ENCODE measurements around the gene TTC23.

The TTC23 gene

GRCh38 chr15:99132122-99132521 lies 117.3 kb downstream of the TTC23 start:
- TF ChIP-seq POLR2AphosphoS5 (IDR thresholded peaks at IDR 0.05; ENCODE audit: borderline replicate concordance, low read depth, low read length) (no peak), EZH2 (IDR thresholded peaks at IDR 0.05) (no peak), FOXP2 (optimal IDR thresholded peaks at IDR 0.05; ENCODE audit: control extremely low read depth, extremely low read length, insufficient read depth) (no peak)
- no peak for DNase-seq (ENCODE audit: low read depth, low spot score)
- Histone ChIP-seq H3K27ac (no peak overlapping the region), H3K36me3 (ENCODE audit: insufficient read depth, low read length) (no peaks in the 10 kb centered on the region), H3K4me3 (no peak overlapping the region), H3K9me3 (ENCODE audit: low read depth, low read length) (no peaks in the 10 kb centered on the region), H3K9ac (ENCODE audit: insufficient read length) (no peak overlapping the region)

GRCh38 chr15:99131441-99132023 lies 117.8 kb downstream of the TTC23 start:
- Histone ChIP-seq H3K36me3 (ENCODE audit: insufficient read depth, low read length) (no peaks in the 10 kb centered on the region), H3K27ac (no peak overlapping the region), H3K9ac (ENCODE audit: insufficient read length) (no peak overlapping the region), H3K9me3 (ENCODE audit: low read depth, low read length) (no peaks in the 10 kb centered on the region), H3K4me3 (no peak overlapping the region)
- TF ChIP-seq POLR2AphosphoS5 (IDR thresholded peaks at IDR 0.05; ENCODE audit: borderline replicate concordance, low read depth, low read length), result no peak
- no peak for TF ChIP-seq FOXP2 (optimal IDR thresholded peaks at IDR 0.05; ENCODE audit: control extremely low read depth, extremely low read length, insufficient read depth)
- no peak for TF ChIP-seq EZH2 (IDR thresholded peaks at IDR 0.05)
- DNase-seq (ENCODE audit: low read depth, low spot score), result no peak

DNA sequence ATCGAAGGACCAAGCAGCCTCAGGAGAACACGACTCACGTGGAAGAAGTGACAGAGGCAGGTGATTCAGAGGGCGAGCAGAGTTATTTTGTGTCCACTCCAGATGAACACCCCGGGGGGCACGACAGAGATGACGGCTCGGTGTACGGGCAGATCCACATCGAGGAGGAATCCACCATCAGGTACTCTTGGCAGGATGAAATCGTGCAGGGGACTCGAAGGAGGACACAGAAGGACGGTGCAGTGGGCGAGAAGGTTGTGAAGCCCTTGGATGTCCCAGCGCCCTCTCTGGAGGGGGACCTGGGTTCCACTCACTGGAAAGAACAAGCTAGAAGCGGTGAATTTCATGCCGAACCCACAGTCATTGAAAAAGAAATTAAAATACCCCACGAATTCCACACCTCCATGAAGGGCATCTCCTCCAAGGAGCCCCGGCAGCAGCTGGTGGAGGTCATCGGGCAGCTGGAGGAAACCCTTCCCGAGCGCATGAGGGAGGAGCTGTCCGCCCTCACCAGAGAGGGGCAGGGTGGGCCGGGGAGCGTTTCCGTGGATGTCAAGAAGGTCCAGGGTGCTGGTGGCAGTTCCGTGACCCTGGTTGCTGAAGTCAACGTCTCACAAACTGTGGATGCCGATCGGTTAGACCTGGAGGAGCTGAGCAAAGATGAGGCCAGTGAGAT lies 118.5 kb downstream of the TTC23 start:
- TF ChIP-seq EZH2 (IDR thresholded peaks at IDR 0.05) (no peak), FOXP2 (optimal IDR thresholded peaks at IDR 0.05; ENCODE audit: control extremely low read depth, extremely low read length, insufficient read depth) (no peak), POLR2AphosphoS5 (IDR thresholded peaks at IDR 0.05; ENCODE audit: borderline replicate concordance, low read depth, low read length) (no peak)
- no peaks in the 10 kb centered on the region for H3K36me3 ChIP-seq (ENCODE audit: insufficient read depth, low read length)
- DNase-seq (ENCODE audit: low read depth, low spot score), result no peak
- no peak overlapping the region for H3K27ac ChIP-seq
- no peak overlapping the region for H3K9ac ChIP-seq (ENCODE audit: insufficient read length)
- no peak overlapping the region for H3K4me3 ChIP-seq
- no peaks in the 10 kb centered on the region for H3K9me3 ChIP-seq (ENCODE audit: low read depth, low read length)

- no peak overlapping the region for H3K9ac ChIP-seq (ENCODE audit: insufficient read length)
- TF ChIP-seq FOXP2 (optimal IDR thresholded peaks at IDR 0.05; ENCODE audit: control extremely low read depth, extremely low read length, insufficient read depth) (no peak), POLR2AphosphoS5 (IDR thresholded peaks at IDR 0.05; ENCODE audit: borderline replicate concordance, low read depth, low read length) (no peak), EZH2 (IDR thresholded peaks at IDR 0.05) (no peak)
- no peak overlapping the region for H3K27ac ChIP-seq
- H3K9me3 ChIP-seq (ENCODE audit: low read depth, low read length), result no peaks in the 10 kb centered on the region
- H3K4me3 ChIP-seq, result no peak overlapping the region
- no peak for DNase-seq (ENCODE audit: low read depth, low spot score)
- H3K36me3 ChIP-seq (ENCODE audit: insufficient read depth, low read length), result no peaks in the 10 kb centered on the region
Observed at GRCh38 chr15:99130314-99130713, 119.1 kb downstream of the TTC23 start.

DNA sequence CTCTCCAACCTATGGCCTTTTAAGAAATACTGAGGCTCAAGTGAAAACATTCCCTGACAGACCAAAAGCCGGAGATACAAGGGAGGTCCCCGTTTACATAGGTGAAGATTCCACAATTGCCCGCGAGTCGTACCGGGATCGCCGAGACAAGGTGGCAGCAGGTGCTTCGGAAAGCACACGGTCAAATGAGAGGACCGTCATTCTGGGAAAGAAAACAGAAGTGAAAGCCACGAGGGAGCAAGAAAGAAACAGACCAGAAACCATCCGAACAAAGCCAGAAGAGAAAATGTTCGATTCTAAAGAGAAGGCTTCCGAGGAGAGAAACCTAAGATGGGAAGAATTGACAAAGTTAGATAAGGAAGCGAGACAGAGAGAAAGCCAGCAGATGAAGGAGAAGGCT lies 119.7 kb downstream of the TTC23 start:
- TF ChIP-seq EZH2 (IDR thresholded peaks at IDR 0.05) (no peak), FOXP2 (optimal IDR thresholded peaks at IDR 0.05; ENCODE audit: control extremely low read depth, extremely low read length, insufficient read depth) (no peak), POLR2AphosphoS5 (IDR thresholded peaks at IDR 0.05; ENCODE audit: borderline replicate concordance, low read depth, low read length) (no peak)
- H3K9ac ChIP-seq (ENCODE audit: insufficient read length), result no peak overlapping the region

DNA sequence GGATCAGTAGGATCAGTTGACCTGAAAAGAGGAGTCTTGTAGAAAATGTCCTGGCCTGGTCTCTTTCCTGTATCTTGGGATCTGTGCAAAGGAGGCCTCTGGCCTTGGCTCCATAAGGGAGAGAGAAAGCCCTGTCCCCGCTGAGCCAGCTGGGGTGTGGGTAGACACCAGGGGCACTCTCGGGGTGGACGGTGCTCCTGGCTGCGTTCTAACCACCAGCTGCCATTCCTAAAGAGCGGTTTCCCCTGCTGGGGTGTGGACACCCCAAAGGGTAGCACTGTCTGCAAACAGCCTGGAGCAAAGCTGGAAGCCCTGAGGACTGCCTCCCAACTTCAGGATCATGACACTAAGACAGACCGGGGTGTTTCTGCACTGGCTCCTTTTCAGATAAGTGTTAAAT lies 121.0 kb downstream of the TTC23 start:
- Histone ChIP-seq H3K4me3 (no peak overlapping the region), H3K9ac (ENCODE audit: insufficient read length) (no peak overlapping the region), H3K36me3 (ENCODE audit: insufficient read depth, low read length) (no peaks in the 10 kb centered on the region), H3K27ac (no peak overlapping the region), H3K9me3 (ENCODE audit: low read depth, low read length) (no peaks in the 10 kb centered on the region)
- no peak for DNase-seq (ENCODE audit: low read depth, low spot score)
- TF ChIP-seq EZH2 (IDR thresholded peaks at IDR 0.05) (no peak), POLR2AphosphoS5 (IDR thresholded peaks at IDR 0.05; ENCODE audit: borderline replicate concordance, low read depth, low read length) (no peak), FOXP2 (optimal IDR thresholded peaks at IDR 0.05; ENCODE audit: control extremely low read depth, extremely low read length, insufficient read depth) (no peak)

More for the DNA sequence above, 119.7 kb downstream of the TTC23 start:
- Histone ChIP-seq H3K9me3 (ENCODE audit: low read depth, low read length) (no peaks in the 10 kb centered on the region), H3K36me3 (ENCODE audit: insufficient read depth, low read length) (no peaks in the 10 kb centered on the region), H3K27ac (no peak overlapping the region), H3K4me3 (no peak overlapping the region)
- no peak for DNase-seq (ENCODE audit: low read depth, low spot score)

DNA sequence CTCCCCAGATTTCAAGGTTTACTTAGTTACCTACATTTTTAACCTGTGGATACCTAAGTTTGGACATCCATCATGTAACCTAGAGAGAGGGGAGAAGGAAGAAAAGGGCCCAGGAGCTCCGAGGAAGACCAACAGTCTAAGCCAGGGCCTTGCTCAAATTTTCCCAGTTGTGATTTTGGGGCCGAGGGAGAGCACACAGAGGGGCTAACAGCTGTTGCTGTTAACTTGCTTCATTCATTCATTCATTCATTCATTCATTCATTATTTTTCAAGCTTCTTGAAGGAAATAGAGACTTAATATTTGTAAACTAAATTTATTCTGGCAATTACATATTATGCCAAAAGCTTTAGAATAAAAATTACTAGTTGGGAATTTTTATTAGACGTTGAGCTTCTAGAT lies 121.6 kb downstream of the TTC23 start:
- no peak for DNase-seq (ENCODE audit: low read depth, low spot score)
- no peak overlapping the region for H3K4me3 ChIP-seq
- H3K9ac ChIP-seq (ENCODE audit: insufficient read length), result no peak overlapping the region
- no peaks in the 10 kb centered on the region for H3K9me3 ChIP-seq (ENCODE audit: low read depth, low read length)
- H3K36me3 ChIP-seq (ENCODE audit: insufficient read depth, low read length), result no peaks in the 10 kb centered on the region
- no peak for TF ChIP-seq FOXP2 (optimal IDR thresholded peaks at IDR 0.05; ENCODE audit: control extremely low read depth, extremely low read length, insufficient read depth)
- no peak for TF ChIP-seq POLR2AphosphoS5 (IDR thresholded peaks at IDR 0.05; ENCODE audit: borderline replicate concordance, low read depth, low read length)
- H3K27ac ChIP-seq, result no peak overlapping the region

DNA sequence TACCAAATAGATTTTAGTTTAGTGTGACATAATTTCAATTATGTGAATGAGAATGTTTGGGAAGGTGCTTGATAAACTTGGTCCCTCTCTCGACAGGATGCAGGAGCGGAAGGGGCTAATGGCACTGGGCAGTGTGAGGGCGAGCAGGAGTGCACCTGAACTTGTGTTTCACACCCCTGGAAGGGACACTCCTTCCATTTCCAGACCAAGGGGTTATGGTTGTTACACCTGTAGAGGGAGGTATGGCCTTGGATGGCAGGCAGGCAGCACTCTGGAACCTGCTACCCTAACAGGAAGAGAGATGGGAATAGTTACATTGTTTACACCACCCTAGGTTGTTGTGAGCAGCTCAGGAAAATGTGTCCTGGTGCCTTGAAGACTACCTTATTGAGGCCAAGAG lies 122.5 kb downstream of the TTC23 start:
- DNase-seq (ENCODE audit: low read depth, low spot score), result no peak
- H3K9me3 ChIP-seq (ENCODE audit: low read depth, low read length), result no peaks in the 10 kb centered on the region
- no peak overlapping the region for H3K9ac ChIP-seq (ENCODE audit: insufficient read length)
- H3K36me3 ChIP-seq (ENCODE audit: insufficient read depth, low read length), result no peaks in the 10 kb centered on the region
- no peak for TF ChIP-seq FOXP2 (optimal IDR thresholded peaks at IDR 0.05; ENCODE audit: control extremely low read depth, extremely low read length, insufficient read depth)
- TF ChIP-seq POLR2AphosphoS5 (IDR thresholded peaks at IDR 0.05; ENCODE audit: borderline replicate concordance, low read depth, low read length), result no peak
- no peak for TF ChIP-seq EZH2 (IDR thresholded peaks at IDR 0.05)
- no peak overlapping the region for H3K27ac ChIP-seq
- H3K4me3 ChIP-seq, result no peak overlapping the region
